K562 (cell line): ENCODE results near the gene PRTFDC1. TPM values are rescaled to one million over a fixed set of nuclear protein-coding genes. Genes with fewer than 3 reads are reported as not detected.

Experiments
- ATAC-seq: fragments of 200-7000 bp; cut with Tn5 transposase; 3 replicates; pipeline ENCODE4 v1.9.1; 2020; ENCODE audit warnings: moderate library complexity
- BruUV-seq: library from RNA; stranded (reverse); fragments of 400-500 nt; replicated peaks from 2 replicates; lab custom pipeline; 2021; lab: Mats Ljungman, UMichigan
- CTCF ChIA-PET: fragments of 300-600 bp; formaldehyde crosslinking; extraction: SDS; loops from one replicate; lab custom pipeline; 2021; ENCODE audit warnings: low intra/inter-chr PET ratio; lab: Yijun Ruan, JAX
- POLR2A ChIA-PET: fragments of 300-600, 350-650 bp; sonication (Branson Sonifier 250); formaldehyde crosslinking; extraction: SDS; loops from one replicate; lab custom pipeline; 2021; ENCODE audit warnings: antibody characterized with exemption, inconsistent platforms; lab: Yijun Ruan, JAX
- DNase-seq, 4 experiments: peaks; one replicate each; pipeline versions ENCODE4 v3.0.0 to v3.0.0-alpha.2; 2011 to 2018; ENCODE audit warnings: low spot score in 3 of 4, mixed read lengths in 3 of 4; ENCODE audit errors: extremely low read depth in 1 of 4
- FAIRE-seq: peaks from 2 replicates; lab custom pipeline; 2011; peaks lifted over from hg19 to GRCh38; lab: Jason Lieb, UNC
- H2AFZ ChIP-seq: 2 replicates; pipeline ENCODE4 v1.6.0; 2011; ENCODE audit warnings: low read depth, low read length, control low read depth, inconsistent platforms
- H3K27ac ChIP-seq: fragments of 200-600 bp; 3 replicates; pipeline ENCODE4 v1.8.0; 2011; ENCODE audit warnings: low read depth, mild to moderate bottlenecking, control low read depth, inconsistent platforms, low read length, moderate library complexity, mixed read lengths; ENCODE audit errors: extremely low read depth
- H3K27me3 ChIP-seq, 2 experiments: fragments of 300-600 bp in 1 of 2; 2 replicates in 1 of 2; 3 replicates in 1 of 2; pipeline versions ENCODE4 v1.6.0 to v1.8.0; 2011; ENCODE audit warnings: inconsistent platforms in 2 of 2, low read length in 2 of 2, mild to moderate bottlenecking in 1 of 2, mixed read lengths in 1 of 2, moderate library complexity in 1 of 2; ENCODE audit not compliant: control insufficient read depth in 2 of 2, insufficient read depth in 2 of 2
- H3K36me3 ChIP-seq: fragments of 300-600 bp; 3 replicates; pipeline ENCODE4 v1.8.0; 2011; ENCODE audit warnings: mild to moderate bottlenecking, low read length, inconsistent platforms; ENCODE audit not compliant: control insufficient read depth, insufficient read depth
- H3K4me1 ChIP-seq, 2 experiments: fragments of 200-600 bp in 1 of 2; replicated peaks in 1 of 2; 2 replicates in 1 of 2; 3 replicates in 1 of 2; pipeline versions ENCODE4 v1.5.1 to v1.8.0; 2011; ENCODE audit warnings: inconsistent platforms in 2 of 2, low read length in 2 of 2, mild to moderate bottlenecking in 1 of 2, mixed read lengths in 1 of 2, moderate library complexity in 1 of 2; ENCODE audit not compliant: control insufficient read depth in 2 of 2, insufficient read depth in 2 of 2
- H3K4me2 ChIP-seq: 2 replicates; pipeline ENCODE4 v1.6.1; 2011; ENCODE audit warnings: low read length, control low read depth, inconsistent platforms, mixed read lengths; ENCODE audit not compliant: insufficient read depth
- H3K4me3 ChIP-seq: fragments of 200-600 bp; sonication (generic), shearing (Covaris generic); 2 replicates; pipeline ENCODE4 v1.5.1; 2016; ENCODE audit warnings: control low read depth, inconsistent platforms
- H3K79me2 ChIP-seq: fragments of 200-600 bp; 3 replicates; pipeline ENCODE4 v1.8.0; 2011; ENCODE audit warnings: low read length, inconsistent platforms; ENCODE audit not compliant: control insufficient read depth, insufficient read depth
- H3K9ac ChIP-seq, 2 experiments: 2 replicates each; pipeline versions ENCODE4 v1.6.0 to v1.6.1; 2011; ENCODE audit warnings: low read depth in 2 of 2, low read length in 2 of 2, control low read depth in 1 of 2, inconsistent platforms in 1 of 2, mild to moderate bottlenecking in 1 of 2, mixed read lengths in 1 of 2; ENCODE audit not compliant: insufficient read depth in 1 of 2
- H3K9me1 ChIP-seq: one replicate; pipeline ENCODE4 v1.6.0; 2011; ENCODE audit warnings: inconsistent platforms, mild to moderate bottlenecking, low read length, moderate library complexity; ENCODE audit not compliant: control insufficient read depth, insufficient read depth
- H3K9me3 ChIP-seq: replicated peaks from 2 replicates; pipeline ENCODE4 v1.5.1; 2011; ENCODE audit warnings: low read depth, low read length, inconsistent platforms; ENCODE audit not compliant: control insufficient read depth, insufficient read depth
- H4K20me1 ChIP-seq: replicated peaks from 2 replicates; pipeline ENCODE4 v1.6.1; 2011; ENCODE audit warnings: low read length, inconsistent platforms, mixed read lengths; ENCODE audit not compliant: control insufficient read depth, insufficient read depth
- DDX20 ChIP-seq: fragments of 450-650 bp; IDR thresholded peaks from 2 replicates; pipeline ENCODE4 v1.6.1; 2016; ENCODE audit warnings: missing genetic modification characterization, low read depth, mild to moderate bottlenecking, missing compliant biosample characterization, moderate library complexity
- E2F6 ChIP-seq, 2 experiments: IDR thresholded peaks; 2 replicates each; pipeline ENCODE4 v1.6.1; 2011; ENCODE audit warnings: borderline replicate concordance in 1 of 2, control low read depth in 1 of 2, low read depth in 1 of 2, low read length in 1 of 2, mild to moderate bottlenecking in 1 of 2, mixed read lengths in 1 of 2, moderate library complexity in 1 of 2; ENCODE audit not compliant: insufficient read depth in 1 of 2, insufficient read length in 1 of 2, poor library complexity in 1 of 2, severe bottlenecking in 1 of 2; ENCODE audit errors: extremely low read depth in 1 of 2
- IRF1 ChIP-seq: sonication (generic); formaldehyde crosslinking; IDR thresholded peaks from 2 replicates; pipeline ENCODE4 v1.8.0; 2022; ENCODE audit warnings: missing genetic modification reagents, mild to moderate bottlenecking, borderline replicate concordance
- MCM2 ChIP-seq: fragments of 450-650 bp; IDR thresholded peaks from 2 replicates; pipeline ENCODE4 v1.6.1; 2017; ENCODE audit warnings: low read depth, mild to moderate bottlenecking
- PHB2 ChIP-seq: fragments of 450-650 bp; IDR thresholded peaks from 2 replicates; pipeline ENCODE4 v1.6.1; 2017; ENCODE audit warnings: low read depth
- SP1 ChIP-seq: sonication (generic); formaldehyde crosslinking; IDR thresholded peaks from 2 replicates; pipeline ENCODE4 v1.8.1; 2022; ENCODE audit warnings: mild to moderate bottlenecking, missing genetic modification reagents
- TGIF2 ChIP-seq: sonication (generic); formaldehyde crosslinking; IDR thresholded peaks from 2 replicates; pipeline ENCODE4 v1.8.1; 2022; ENCODE audit warnings: mild to moderate bottlenecking, missing genetic modification reagents, moderate library complexity
- ZBTB12 ChIP-seq: fragments of 250-450 bp; sonication (Bioruptor Pico); IDR thresholded peaks from 2 replicates; pipeline ENCODE4 v1.4.0; 2020
- ZNF146 ChIP-seq: IDR thresholded peaks from one replicate; pipeline ENCODE4 v1.6.1; 2018; ENCODE audit warnings: missing compliant biosample characterization; ENCODE audit not compliant: unreplicated experiment
- ZNF174 ChIP-seq: fragments of 250-450 bp; sonication (Bioruptor Pico); IDR thresholded peaks from 2 replicates; pipeline ENCODE4 v1.4.0; 2020; ENCODE audit warnings: mild to moderate bottlenecking
- ZNF699 ChIP-seq: fragments of 250-450 bp; sonication (Bioruptor Pico); IDR thresholded peaks from 2 replicates; pipeline ENCODE4 v1.8.0; 2021; ENCODE audit warnings: mild to moderate bottlenecking, moderate library complexity; ENCODE audit not compliant: insufficient replicate concordance
- WGBS: fragments of 100-300 bp; shearing (Covaris generic); methylation state at CpG from one replicate; pipeline ENCODE4 v1.1.6; 2016; ENCODE audit warnings: low coverage, mixed read lengths; ENCODE audit not compliant: insufficient coverage; ENCODE audit errors: missing lambda C conversion rate; 5-methylcytosine and 5-hydroxymethylcytosine counted together
- in situ Hi-C: fragments of 300-500 bp; cut with MboI; formaldehyde crosslinking; loops from 4 replicates; pipeline ENCODE4 v1.15.0; 2018; ENCODE audit warnings: inconsistent platforms, mixed read lengths
- intact Hi-C: fragments of 100-400 bp; cut with micrococcal nuclease; formaldehyde crosslinking; loops from 2 replicates; pipeline ENCODE4 v1.14.2; 2022
- polyA plus RNA-seq, 8 experiments: library from polyadenylated mRNA; depleted of rRNA in 4 of 8; stranded (reverse) in 5 of 8; unstranded in 3 of 8; fragments of >200 nt; fragmentation: Nextera tagmentation in 2 of 8; fragmentation: Illumina TruSeq in 1 of 8; extraction: Ambion mirVana in 2 of 8; extraction: Trizol in 1 of 8; gene quantifications; 2 replicates each; pipeline versions ENCODE4 v1.2.1 to v1.2.3, GENCODE V29; 2011 to 2014; ENCODE audit warnings: inconsistent platforms in 1 of 8, missing spikeins in 1 of 8
- total RNA-seq, 7 experiments: library from RNA; depleted of rRNA in 6 of 7; stranded (reverse); fragments of >200 nt in 6 of 7; fragmentation: Illumina TruSeq in 2 of 7; extraction: Trizol in 2 of 7; gene quantifications; 2 replicates each; pipeline versions ENCODE4 v1.2.1 to v1.2.3, GENCODE V29; 2011 to 2021; ENCODE audit warnings: low replicate concordance in 1 of 7
- TF ChIP-seq, protein P1 (sequence below): sonication (generic); formaldehyde crosslinking; IDR thresholded peaks from 2 replicates; pipeline ENCODE4 v1.8.1; 2023; ENCODE audit warnings: mild to moderate bottlenecking, missing genetic modification reagents
- TF ChIP-seq, protein P2 (sequence below): sonication (generic); formaldehyde crosslinking; IDR thresholded peaks from 2 replicates; pipeline ENCODE4 v1.8.0; 2022; ENCODE audit warnings: mild to moderate bottlenecking, missing genetic modification reagents
- TF ChIP-seq, protein P3 (sequence below): fragments of 450-650 bp; IDR thresholded peaks from 2 replicates; pipeline ENCODE4 v1.6.1; 2016; ENCODE audit warnings: low read depth, mild to moderate bottlenecking, moderate library complexity

Gene PRTFDC1
- total and polyA plus RNA-seq, 9 of the 15 experiments (the other 6 are each of a cell fraction or from before 2014, with no cell fraction given) = 7.0 to 27.6 (median 10.0) TPM

DNA sequence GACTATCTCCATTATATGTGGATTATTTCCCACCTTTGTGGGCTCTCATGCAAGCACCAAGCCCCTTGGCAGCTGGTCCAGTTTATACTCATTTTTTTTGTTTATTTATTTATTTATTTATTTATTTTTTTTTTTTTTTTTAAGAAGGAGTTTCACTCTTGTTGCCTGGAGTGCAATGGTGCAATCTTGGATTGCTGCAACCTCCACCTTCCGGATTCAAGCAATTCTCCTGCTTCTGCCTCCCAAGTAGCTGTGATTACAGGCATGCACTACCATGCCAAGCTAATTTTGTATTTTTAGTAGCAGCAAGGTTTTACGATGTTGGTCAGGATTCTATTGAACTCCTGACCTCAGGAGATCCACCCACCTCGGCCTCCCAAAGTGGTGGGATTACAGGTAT is 2.8 kb downstream of the PRTFDC1 start:
- no peak overlapping the region for H3K27ac ChIP-seq
- H3K9ac ChIP-seq = no peak overlapping the region
- H3K4me3 ChIP-seq = no peak overlapping the region
- H3K36me3 ChIP-seq = no peaks in the 10 kb centered on the region
- H3K9me3 ChIP-seq = no peaks in the 10 kb centered on the region
- no peaks in the 10 kb centered on the region for H4K20me1 ChIP-seq
- intact Hi-C loops (loop anchor here (5.0 kb wide), 4 partner anchors 38 to 307 kb away; no protein-coding TSS in a partner anchor), in situ Hi-C loops (loop anchor here (10.0 kb wide), 1 partner anchor 305 kb away; no protein-coding TSS in a partner anchor)
- no peak for FAIRE-seq
- no TSS peak for BruUV-seq
- H3K27me3 ChIP-seq = no peaks in the 10 kb centered on the region
- ChIA-PET POLR2A (no interaction called here), CTCF (no interaction called here)
- ATAC-seq = no peak
- no peak for DNase-seq
- H3K4me1 ChIP-seq = peaks cover 22 to 29% of the 10 kb centered on the region in 2 experiments; a peak in 4 of 5 replicates
- WGBS = 68% methylated on average over 3 of the region's 3 CpGs
- peaks cover 6% of the 10 kb centered on the region; the same call in 2 of the 3 replicates for H3K79me2 ChIP-seq
- TF ChIP-seq, protein P1, sequence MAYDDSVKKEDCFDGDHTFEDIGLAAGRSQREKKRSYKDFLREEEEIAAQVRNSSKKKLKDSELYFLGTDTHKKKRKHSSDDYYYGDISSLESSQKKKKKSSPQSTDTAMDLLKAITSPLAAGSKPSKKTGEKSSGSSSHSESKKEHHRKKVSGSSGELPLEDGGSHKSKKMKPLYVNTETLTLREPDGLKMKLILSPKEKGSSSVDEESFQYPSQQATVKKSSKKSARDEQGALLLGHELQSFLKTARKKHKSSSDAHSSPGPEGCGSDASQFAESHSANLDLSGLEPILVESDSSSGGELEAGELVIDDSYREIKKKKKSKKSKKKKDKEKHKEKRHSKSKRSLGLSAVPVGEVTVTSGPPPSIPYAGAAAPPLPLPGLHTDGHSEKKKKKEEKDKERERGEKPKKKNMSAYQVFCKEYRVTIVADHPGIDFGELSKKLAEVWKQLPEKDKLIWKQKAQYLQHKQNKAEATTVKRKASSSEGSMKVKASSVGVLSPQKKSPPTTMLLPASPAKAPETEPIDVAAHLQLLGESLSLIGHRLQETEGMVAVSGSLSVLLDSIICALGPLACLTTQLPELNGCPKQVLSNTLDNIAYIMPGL (CRISPR knock-in tag) = no peak
- TF ChIP-seq E2F6 (IDR thresholded peaks at IDR 0.05; ENCODE audit: borderline replicate concordance in 1 of 2, extremely low read depth in 1 of 2, insufficient read depth in 1 of 2, insufficient read length in 1 of 2, low read depth in 1 of 2, low read length in 1 of 2, poor library complexity in 1 of 2, severe bottlenecking in 1 of 2) = no peak
- no peak for TF ChIP-seq PHB2
- TF ChIP-seq, protein P2, sequence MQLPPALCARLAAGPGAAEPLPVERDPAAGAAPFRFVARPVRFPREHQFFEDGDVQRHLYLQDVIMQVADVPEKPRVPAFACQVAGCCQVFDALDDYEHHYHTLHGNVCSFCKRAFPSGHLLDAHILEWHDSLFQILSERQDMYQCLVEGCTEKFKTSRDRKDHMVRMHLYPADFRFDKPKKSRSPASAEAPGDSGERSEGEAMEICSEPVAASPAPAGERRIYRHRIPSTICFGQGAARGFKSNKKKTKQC (CRISPR knock-in tag) = no peak
- no peak for TF ChIP-seq ZBTB12 (CRISPR knock-in tag)
- no peak for TF ChIP-seq SP1
- TF ChIP-seq DDX20 (tag) = no peak
- no peak for TF ChIP-seq TGIF2 (CRISPR knock-in tag)
- no peak for TF ChIP-seq ZNF699
- TF ChIP-seq ZNF174 (CRISPR knock-in tag) = no peak
- TF ChIP-seq IRF1 = no peak
- TF ChIP-seq, protein P3, sequence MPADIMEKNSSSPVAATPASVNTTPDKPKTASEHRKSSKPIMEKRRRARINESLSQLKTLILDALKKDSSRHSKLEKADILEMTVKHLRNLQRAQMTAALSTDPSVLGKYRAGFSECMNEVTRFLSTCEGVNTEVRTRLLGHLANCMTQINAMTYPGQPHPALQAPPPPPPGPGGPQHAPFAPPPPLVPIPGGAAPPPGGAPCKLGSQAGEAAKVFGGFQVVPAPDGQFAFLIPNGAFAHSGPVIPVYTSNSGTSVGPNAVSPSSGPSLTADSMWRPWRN = no peak
- no peak for TF ChIP-seq ZNF146 (CRISPR knock-in tag)
- no peak for TF ChIP-seq MCM2
- no peak overlapping the region for H2AFZ ChIP-seq
- no peaks in the 10 kb centered on the region for H3K9me1 ChIP-seq
- no peak overlapping the region for H3K4me2 ChIP-seq
